PC-9 (cell line): ENCODE results near the gene SIPA1L2.

Experiments
- CTCF ChIP-seq: fragments of 200-600 bp; sonication (generic); conservative IDR thresholded peaks from 2 replicates; pipeline ENCODE4 v1.6.1; 2017; ENCODE audit warnings: mixed run types, antibody characterized with exemption, mild to moderate bottlenecking, moderate library complexity
- EZH2 ChIP-seq: fragments of 200-600 bp; sonication (generic); IDR thresholded peaks from 2 replicates; pipeline ENCODE4 v1.8.0; 2017; ENCODE audit warnings: antibody characterized with exemption, low read depth

GRCh38 chr1:232676307-232676706 lies 46.4 kb upstream of the SIPA1L2 start:
- TF ChIP-seq CTCF (no peak), EZH2 (no peak)
